Kidney (tissue), 14 donors: ENCODE measurements around the gene LASP1. TPM values are rescaled to one million over a fixed set of nuclear protein-coding genes. Genes with fewer than 3 reads are reported as not detected.

Source experiments
- DNase-seq, 5 donors: peaks; one replicate each; pipeline ENCODE4 v3.0.0-alpha.2; 2013 to 2020
- FAIRE-seq: peaks from 2 replicates; lab custom pipeline; 2012; peaks lifted over from hg19 to GRCh38; lab: Jason Lieb, UNC
- H3K27ac ChIP-seq, 2 donors: one replicate each; pipeline ENCODE4 v1.7.0; 2013; ENCODE audit warnings: low read depth in 2 of 2, low read length in 2 of 2, inconsistent platforms in 1 of 2
- H3K27me3 ChIP-seq: one replicate; pipeline ENCODE4 v1.7.1; 2013; ENCODE audit warnings: low read length, inconsistent platforms; ENCODE audit not compliant: control insufficient read depth, insufficient read depth
- H3K36me3 ChIP-seq, 3 donors: one replicate each; pipeline versions ENCODE4 v1.7.0 to v1.7.1; 2013; ENCODE audit warnings: low read length in 3 of 3, control low read depth in 1 of 3, inconsistent platforms in 1 of 3; ENCODE audit not compliant: insufficient read depth in 3 of 3, control insufficient read depth in 2 of 3
- H3K4me1 ChIP-seq, 3 donors: one replicate each; pipeline versions ENCODE4 v1.7.0 to v1.7.1; 2013; ENCODE audit warnings: low read length in 3 of 3, inconsistent platforms in 1 of 3, low read depth in 1 of 3; ENCODE audit not compliant: control insufficient read depth in 2 of 3, insufficient read depth in 2 of 3
- H3K4me3 ChIP-seq, 3 donors: one replicate each; pipeline versions ENCODE4 v1.7.0 to v1.8.1; 2013; ENCODE audit warnings: low read length in 3 of 3, control low read depth in 1 of 3, inconsistent platforms in 1 of 3
- H3K9ac ChIP-seq, 3 donors: one replicate each; pipeline versions ENCODE4 v1.7.0 to v1.7.1; 2013; ENCODE audit warnings: low read length in 3 of 3, control low read depth in 1 of 3, inconsistent platforms in 1 of 3
- H3K9me3 ChIP-seq, 3 donors: one replicate each; pipeline versions ENCODE4 v1.7.0 to v1.7.1; 2013; ENCODE audit warnings: low read length in 3 of 3, control low read depth in 1 of 3, inconsistent platforms in 1 of 3; ENCODE audit not compliant: control insufficient read depth in 2 of 3, insufficient read depth in 1 of 3
- CTCF ChIP-seq: IDR thresholded peaks from 3 replicates; pipeline ENCODE4 v1.5.1; 2012; ENCODE audit warnings: mild to moderate bottlenecking, moderate library complexity, borderline replicate concordance; ENCODE audit not compliant: insufficient read depth; ENCODE audit errors: extremely low read depth
- intact Hi-C: fragments of 100-400 bp; cut with DNase I; formaldehyde crosslinking; loops from one replicate; pipeline ENCODE4 v1.11.1; 2022
- polyA plus RNA-seq: library from polyadenylated mRNA; stranded (reverse); fragments of 350-450 nt; fragmentation: Illumina TruSeq; extraction: RNeasy Lipid Tissue Mini Kit (QIAGEN cat#74804); gene quantifications from one replicate; pipeline ENCODE4 v1.2.3, GENCODE V29; 2014; ENCODE audit warnings: low read depth, low replicate concordance; ENCODE audit not compliant: insufficient read depth
- total RNA-seq: library from RNA; stranded (reverse); fragmentation: NEBNext Ultra II Directional; extraction: Animal tissue kit (Norgen Biotek cat#: 25700); gene quantifications from one replicate; pipeline ENCODE4 v1.2.1, GENCODE V29; 2021
- donor health status: control.
- donor health status: control.
- donor health status: control.
- donor health status: control.
- donor health status: control.
- donor health status: DM: yes; HTN: yes; CAD: no.
- donor health status: Normal renal cell carcinoma (clear cell type).

Gene LASP1
- total and polyA plus RNA-seq, 2 donors from 2014 or later: 62.5 to 138 TPM

- H3K27ac ChIP-seq: peak overlapping the region; percentile 78 to 87
- H3K4me1 ChIP-seq: peaks cover 0 to 26% (median 19%) of the 10 kb centered on the region in 3 donors
- H3K36me3 ChIP-seq: no peaks in the 10 kb centered on the region
- FAIRE-seq (no peak), DNase-seq (peak in 4 of 5 donors; percentile 72 to 80 (median 76))
- H3K4me3 ChIP-seq: peak overlapping the region; percentile 41 to 94 (median 77)
- no peaks in the 10 kb centered on the region for H3K9me3 ChIP-seq
- no peaks in the 10 kb centered on the region for H3K27me3 ChIP-seq
- H3K9ac ChIP-seq: peak overlapping the region; percentile 27 to 60 (median 36)
- no peak for TF ChIP-seq CTCF
- intact Hi-C loops: no loop called here
Observed at GRCh38 chr17:38867179-38867967, 2.5 kb upstream of the LASP1 start.

GRCh38 chr17:38867968-38868816 is 1.7 kb upstream of the LASP1 start:
- no peaks in the 10 kb centered on the region for H3K9me3 ChIP-seq
- peak overlapping the region; percentile 78 to 87 for H3K27ac ChIP-seq
- no peak for TF ChIP-seq CTCF
- H3K4me1 ChIP-seq: peaks cover 0 to 34% (median 27%) of the 10 kb centered on the region in 3 donors
- H3K9ac ChIP-seq: peak overlapping the region in 2 of 3 donors; percentile 36 to 60
- no peaks in the 10 kb centered on the region for H3K27me3 ChIP-seq
- no peak for FAIRE-seq
- H3K4me3 ChIP-seq: peak overlapping the region; percentile 74 to 94 (median 77)
- intact Hi-C loops: no loop called here
- no peaks in the 10 kb centered on the region for H3K36me3 ChIP-seq
- peak in 4 of 5 donors; percentile 64 to 92 (median 74) for DNase-seq

GRCh38 chr17:38868817-38869525 is 887 bp upstream of the LASP1 start:
- DNase-seq: peak; percentile 96 to 98 (median 97)
- Histone ChIP-seq H3K4me1 (peaks cover 0 to 40% (median 33%) of the 10 kb centered on the region in 3 donors), H3K27me3 (no peaks in the 10 kb centered on the region), H3K27ac (peak overlapping the region; percentile 93), H3K36me3 (no peaks in the 10 kb centered on the region), H3K9me3 (no peaks in the 10 kb centered on the region), H3K4me3 (peak overlapping the region; percentile 74 to 94 (median 77)), H3K9ac (peak overlapping the region; percentile 36 to 61 (median 60))
- TF ChIP-seq CTCF: peak; percentile 11
- intact Hi-C loops: no loop called here
- FAIRE-seq: no peak
